Rectal smooth muscle tissue (tissue), 1 donor: ENCODE measurements around the gene CHIC2.
"Not testable (repeated sequence)": the region's sequence is repeated elsewhere in the genome, so short reads cannot be mapped to it uniquely, and the experiment has no call there.

Experiments
- H3K27ac ChIP-seq: one replicate; pipeline ENCODE4 v1.7.0; 2013; ENCODE audit warnings: low read depth, low read length, inconsistent platforms
- H3K27me3 ChIP-seq: one replicate; pipeline ENCODE4 v1.7.0; 2013; ENCODE audit warnings: low read length; ENCODE audit not compliant: control insufficient read depth, insufficient read depth
- H3K36me3 ChIP-seq: one replicate; pipeline ENCODE4 v1.7.0; 2013; ENCODE audit warnings: low read length; ENCODE audit not compliant: control insufficient read depth, insufficient read depth
- H3K4me1 ChIP-seq: one replicate; pipeline ENCODE4 v1.7.0; 2013; ENCODE audit warnings: low read length; ENCODE audit not compliant: control insufficient read depth, insufficient read depth
- H3K4me3 ChIP-seq: one replicate; pipeline ENCODE4 v1.7.0; 2013; ENCODE audit warnings: low read length
- H3K9ac ChIP-seq: one replicate; pipeline ENCODE4 v1.7.0; 2013; ENCODE audit warnings: low read length

The CHIC2 gene

GRCh38 chr4:54064317-54065111 is at the start of gene CHIC2:
TSS of gene CHIC2 (minus strand) at chr4:54064605. CDS start at chr4:54064300, 305 bp downstream.
- Histone ChIP-seq H3K9ac (peak within 1 kb of the TSS; percentile 90), H3K36me3 (no peaks in the 10 kb centered on the region), H3K27me3 (no peaks in the 10 kb centered on the region), H3K4me3 (peak within 1 kb of the TSS; percentile 91), H3K27ac (peak within 1 kb of the TSS; percentile 87), H3K4me1 (peaks cover 4% of the 10 kb centered on the region)

- H3K27ac ChIP-seq, H3K9ac ChIP-seq, H3K4me3 ChIP-seq, H3K4me1 ChIP-seq, H3K36me3 ChIP-seq: not testable (repeated sequence)
- H3K27me3 ChIP-seq: peaks cover 10% of the 10 kb centered on the region
Observed at GRCh38 chr4:54113206-54113605, 48.8 kb upstream of the CHIC2 start.

- Histone ChIP-seq H3K4me3 (no peak overlapping the region), H3K9ac (no peak overlapping the region), H3K36me3 (no peaks in the 10 kb centered on the region), H3K27me3 (peaks cover 19% of the 10 kb centered on the region), H3K27ac (no peak overlapping the region), H3K4me1 (no peaks in the 10 kb centered on the region)
Observed at GRCh38 chr4:54110019-54110416, 45.6 kb upstream of the CHIC2 start.

- H3K4me3 ChIP-seq: no peak overlapping the region
- H3K27ac ChIP-seq: no peak overlapping the region
- no peak overlapping the region for H3K9ac ChIP-seq
- H3K36me3 ChIP-seq: no peaks in the 10 kb centered on the region
- no peaks in the 10 kb centered on the region for H3K4me1 ChIP-seq
- H3K27me3 ChIP-seq: peaks cover 20% of the 10 kb centered on the region
Observed at GRCh38 chr4:54109241-54110018, 45.0 kb upstream of the CHIC2 start.

- Histone ChIP-seq H3K27me3 (peaks cover 27% of the 10 kb centered on the region), H3K27ac (no peak overlapping the region), H3K36me3 (no peaks in the 10 kb centered on the region), H3K4me1 (no peaks in the 10 kb centered on the region), H3K9ac (no peak overlapping the region), H3K4me3 (no peak overlapping the region)
Observed at GRCh38 chr4:54107951-54108748, 43.7 kb upstream of the CHIC2 start.

GRCh38 chr4:54104907-54105306 is 40.5 kb upstream of the CHIC2 start:
- no peaks in the 10 kb centered on the region for H3K4me1 ChIP-seq
- no peak overlapping the region for H3K4me3 ChIP-seq
- H3K27ac ChIP-seq: no peak overlapping the region
- no peaks in the 10 kb centered on the region for H3K36me3 ChIP-seq
- H3K27me3 ChIP-seq: peaks cover 41% of the 10 kb centered on the region
- no peak overlapping the region for H3K9ac ChIP-seq

GRCh38 chr4:54103190-54103574 is 38.8 kb upstream of the CHIC2 start:
- Histone ChIP-seq H3K27ac (no peak overlapping the region), H3K27me3 (peaks cover 42% of the 10 kb centered on the region), H3K4me3 (no peak overlapping the region), H3K9ac (no peak overlapping the region), H3K4me1 (no peaks in the 10 kb centered on the region), H3K36me3 (no peaks in the 10 kb centered on the region)

GRCh38 chr4:54102531-54103106 is 38.2 kb upstream of the CHIC2 start:
- Histone ChIP-seq H3K9ac (no peak overlapping the region), H3K27ac (no peak overlapping the region), H3K27me3 (peaks cover 40% of the 10 kb centered on the region), H3K4me3 (no peak overlapping the region), H3K4me1 (no peaks in the 10 kb centered on the region), H3K36me3 (no peaks in the 10 kb centered on the region)

- peak overlapping the region; percentile 53 for H3K4me3 ChIP-seq
- H3K27ac ChIP-seq: no peak overlapping the region
- H3K9ac ChIP-seq: no peak overlapping the region
- H3K27me3 ChIP-seq: peaks cover 40% of the 10 kb centered on the region
- H3K4me1 ChIP-seq: no peaks in the 10 kb centered on the region
- H3K36me3 ChIP-seq: no peaks in the 10 kb centered on the region
Observed at GRCh38 chr4:54101190-54102041, 37.0 kb upstream of the CHIC2 start.

GRCh38 chr4:54100595-54101189 is 36.3 kb upstream of the CHIC2 start:
- H3K27ac ChIP-seq: no peak overlapping the region
- no peak overlapping the region for H3K9ac ChIP-seq
- H3K4me3 ChIP-seq: peak overlapping the region; percentile 53
- H3K27me3 ChIP-seq: peaks cover 40% of the 10 kb centered on the region
- H3K36me3 ChIP-seq: no peaks in the 10 kb centered on the region
- H3K4me1 ChIP-seq: no peaks in the 10 kb centered on the region
